HG03457 (cell line): Measurements from ENCODE around the gene GAPVD1.
"Not testable (repeated sequence)": the region's sequence is repeated elsewhere in the genome, so short reads cannot be mapped to it uniquely, and the experiment has no call there.

Experiments used
- ATAC-seq: cut with Tn5 transposase; IDR thresholded peaks from one replicate; pipeline ENCODE4 v1.9.1; 2021; ENCODE audit warnings: moderate number of reproducible peaks; ENCODE audit not compliant: unreplicated experiment

Gene GAPVD1, protein sequence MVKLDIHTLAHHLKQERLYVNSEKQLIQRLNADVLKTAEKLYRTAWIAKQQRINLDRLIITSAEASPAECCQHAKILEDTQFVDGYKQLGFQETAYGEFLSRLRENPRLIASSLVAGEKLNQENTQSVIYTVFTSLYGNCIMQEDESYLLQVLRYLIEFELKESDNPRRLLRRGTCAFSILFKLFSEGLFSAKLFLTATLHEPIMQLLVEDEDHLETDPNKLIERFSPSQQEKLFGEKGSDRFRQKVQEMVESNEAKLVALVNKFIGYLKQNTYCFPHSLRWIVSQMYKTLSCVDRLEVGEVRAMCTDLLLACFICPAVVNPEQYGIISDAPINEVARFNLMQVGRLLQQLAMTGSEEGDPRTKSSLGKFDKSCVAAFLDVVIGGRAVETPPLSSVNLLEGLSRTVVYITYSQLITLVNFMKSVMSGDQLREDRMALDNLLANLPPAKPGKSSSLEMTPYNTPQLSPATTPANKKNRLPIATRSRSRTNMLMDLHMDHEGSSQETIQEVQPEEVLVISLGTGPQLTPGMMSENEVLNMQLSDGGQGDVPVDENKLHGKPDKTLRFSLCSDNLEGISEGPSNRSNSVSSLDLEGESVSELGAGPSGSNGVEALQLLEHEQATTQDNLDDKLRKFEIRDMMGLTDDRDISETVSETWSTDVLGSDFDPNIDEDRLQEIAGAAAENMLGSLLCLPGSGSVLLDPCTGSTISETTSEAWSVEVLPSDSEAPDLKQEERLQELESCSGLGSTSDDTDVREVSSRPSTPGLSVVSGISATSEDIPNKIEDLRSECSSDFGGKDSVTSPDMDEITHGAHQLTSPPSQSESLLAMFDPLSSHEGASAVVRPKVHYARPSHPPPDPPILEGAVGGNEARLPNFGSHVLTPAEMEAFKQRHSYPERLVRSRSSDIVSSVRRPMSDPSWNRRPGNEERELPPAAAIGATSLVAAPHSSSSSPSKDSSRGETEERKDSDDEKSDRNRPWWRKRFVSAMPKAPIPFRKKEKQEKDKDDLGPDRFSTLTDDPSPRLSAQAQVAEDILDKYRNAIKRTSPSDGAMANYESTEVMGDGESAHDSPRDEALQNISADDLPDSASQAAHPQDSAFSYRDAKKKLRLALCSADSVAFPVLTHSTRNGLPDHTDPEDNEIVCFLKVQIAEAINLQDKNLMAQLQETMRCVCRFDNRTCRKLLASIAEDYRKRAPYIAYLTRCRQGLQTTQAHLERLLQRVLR (N-terminal part only)

GRCh38 chr9:125261501-125262293 lies at the start of gene GAPVD1:
TSS of gene GAPVD1 (plus strand) at chr9:125261826. CDS start at chr9:125298922, 37,096 bp downstream.
- peak; percentile 83 for ATAC-seq

- no peak for ATAC-seq
Observed at GRCh38 chr9:125214186-125214585, 47.4 kb upstream of the GAPVD1 start.

DNA sequence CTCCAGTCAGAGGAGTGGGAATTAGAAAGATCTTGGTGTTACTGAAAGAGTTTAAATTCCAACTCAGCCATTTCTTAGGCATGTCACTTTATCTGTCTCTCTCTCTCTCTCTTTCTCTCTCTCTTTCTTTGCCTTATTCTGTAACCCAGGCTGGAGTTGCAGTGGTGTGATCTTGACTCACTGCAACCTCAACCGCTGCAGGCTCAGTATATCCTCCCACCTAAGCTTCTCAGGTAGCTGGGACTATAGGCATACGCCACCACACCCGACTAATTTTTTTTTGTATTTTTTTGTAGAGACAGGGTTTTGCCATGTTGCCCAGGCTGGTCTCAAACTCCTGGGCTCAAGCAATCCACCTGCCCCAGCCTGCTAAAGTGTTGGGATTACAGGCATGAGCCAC lies 43.0 kb upstream of the GAPVD1 start:
- no peak for ATAC-seq

DNA sequence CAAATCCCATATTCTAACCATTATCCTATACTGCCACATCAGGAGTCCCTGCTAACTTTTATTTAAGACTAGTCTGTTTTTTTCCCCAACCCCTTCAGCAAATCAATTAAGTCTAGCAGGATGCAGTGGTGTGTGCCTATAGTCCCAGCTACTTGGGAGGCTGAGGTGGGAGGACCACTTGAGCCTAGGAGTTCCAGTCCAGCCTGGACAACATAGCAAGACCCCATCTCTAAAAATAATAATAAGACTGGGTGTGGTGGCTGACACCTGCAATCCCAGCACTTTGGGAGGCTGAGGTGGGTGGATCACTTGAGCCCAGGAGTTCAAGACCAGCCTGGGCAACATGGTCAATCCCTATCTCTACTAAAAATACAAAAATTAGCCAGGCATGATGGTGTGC lies 36.8 kb upstream of the GAPVD1 start:
- ATAC-seq, result not testable (repeated sequence)

- ATAC-seq, result no peak
Observed at GRCh38 chr9:125227761-125228160, 33.9 kb upstream of the GAPVD1 start.

- no peak for ATAC-seq
Observed at GRCh38 chr9:125233678-125234077, 27.9 kb upstream of the GAPVD1 start.

DNA sequence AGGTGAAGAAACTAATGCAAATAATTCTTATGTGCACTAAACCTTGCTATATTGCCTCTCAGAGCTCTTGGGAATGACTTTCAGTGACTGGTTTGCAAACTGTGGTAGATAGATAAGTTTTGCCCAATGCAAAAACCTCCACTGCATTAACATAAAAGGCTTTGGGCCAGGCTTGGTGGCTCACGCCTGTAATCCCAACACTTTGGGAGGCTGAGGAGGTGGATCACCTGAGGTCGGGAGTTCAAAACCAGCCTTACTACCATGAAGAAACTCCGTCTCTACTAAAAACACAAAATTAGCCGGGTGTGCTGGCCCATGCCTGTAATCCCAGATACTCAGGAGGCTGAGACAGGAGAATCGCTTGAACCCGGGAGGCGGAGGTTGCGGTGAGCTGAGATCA lies 27.5 kb upstream of the GAPVD1 start:
- ATAC-seq, result not testable (repeated sequence)

DNA sequence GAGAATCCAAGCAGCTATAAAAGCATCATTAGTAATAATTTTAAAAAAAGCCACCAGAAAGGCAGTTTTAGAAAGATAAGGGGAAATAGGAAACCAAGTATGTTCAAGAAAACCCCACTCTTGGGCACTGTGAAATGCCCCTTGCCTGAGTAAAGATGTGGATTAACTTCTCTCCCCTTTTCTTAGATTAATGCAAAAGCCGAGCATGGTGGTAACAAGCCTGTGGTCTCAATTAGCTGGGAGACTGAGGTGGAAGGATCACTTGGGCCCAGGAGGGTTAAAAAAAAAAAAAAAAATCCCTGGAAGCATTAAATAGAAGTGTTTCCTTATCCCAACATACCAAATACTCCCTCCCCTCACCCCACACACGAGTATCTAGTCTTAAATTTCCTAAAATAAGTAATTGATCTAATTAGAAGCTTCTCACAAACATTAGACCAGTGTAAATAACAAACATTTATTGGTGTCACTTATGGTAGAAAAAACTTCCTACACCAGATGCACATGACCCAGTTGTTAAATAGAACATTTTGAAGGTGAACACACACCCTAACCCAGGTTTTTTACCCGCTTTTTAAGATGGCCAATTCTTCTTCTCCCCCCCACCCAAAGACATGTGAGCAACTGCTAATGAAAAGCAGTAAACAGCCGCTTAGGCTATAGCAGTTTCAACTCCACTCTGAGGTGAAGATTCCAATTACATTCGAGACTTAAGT lies 25.7 kb upstream of the GAPVD1 start:
- ATAC-seq, result no peak

DNA sequence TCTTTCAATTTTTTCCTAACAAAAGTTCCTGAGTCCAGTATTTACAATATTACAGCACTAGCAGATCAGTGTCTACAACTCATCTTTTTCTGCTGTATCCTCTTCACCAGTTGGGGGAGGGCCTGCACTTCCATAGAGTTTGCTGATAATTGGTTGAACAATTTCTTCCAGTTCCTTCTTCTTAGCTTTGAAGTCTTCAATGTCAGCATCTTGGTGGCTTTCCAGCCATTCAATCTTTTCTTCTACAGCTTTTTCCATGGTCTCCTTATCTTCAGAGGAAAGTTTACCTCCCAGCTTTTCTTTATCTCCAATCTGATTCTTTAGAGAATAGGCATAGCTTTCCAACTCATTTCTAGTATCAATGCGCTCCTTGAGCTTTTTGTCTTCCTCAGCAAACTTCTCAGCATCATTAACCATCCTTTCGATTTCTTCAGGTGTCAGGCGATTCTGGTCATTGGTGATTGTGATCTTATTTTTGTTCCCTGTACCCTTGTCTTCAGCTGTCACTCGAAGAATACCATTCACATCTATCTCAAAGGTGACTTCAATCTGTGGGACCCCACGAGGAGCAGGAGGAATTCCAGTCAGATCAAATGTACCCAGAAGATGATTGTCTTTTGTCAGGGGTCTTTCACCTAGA lies 25.0 kb upstream of the GAPVD1 start:
- ATAC-seq, result not testable (repeated sequence)

- no peak for ATAC-seq
Observed at GRCh38 chr9:125238127-125238914, 23.3 kb upstream of the GAPVD1 start.

DNA sequence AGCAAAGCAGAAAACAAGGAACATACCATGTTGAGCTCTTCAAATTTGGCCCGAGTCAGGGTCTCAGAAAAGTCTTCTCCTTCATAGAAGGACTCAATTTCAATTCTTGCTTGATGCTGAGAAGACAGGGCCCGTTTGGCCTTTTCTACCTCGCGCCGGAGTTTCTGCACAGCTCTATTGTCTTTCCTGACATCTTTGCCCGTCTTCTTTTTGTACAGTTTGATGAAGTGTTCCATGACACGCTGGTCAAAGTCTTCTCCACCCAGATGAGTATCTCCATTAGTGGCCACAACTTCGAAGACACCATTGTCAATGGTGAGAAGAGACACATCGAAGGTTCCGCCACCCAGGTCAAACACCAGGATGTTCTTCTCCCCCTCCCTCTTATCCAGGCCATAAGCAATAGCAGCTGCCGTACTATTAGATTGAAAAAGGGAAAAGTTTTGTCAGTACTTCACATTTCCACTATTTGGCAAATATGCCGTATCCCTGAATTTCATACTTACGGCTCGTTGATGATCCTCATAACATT lies 22.6 kb upstream of the GAPVD1 start:
- no peak for ATAC-seq

GRCh38 chr9:125239631-125240597 lies 21.7 kb upstream of the GAPVD1 start:
- no peak for ATAC-seq

DNA sequence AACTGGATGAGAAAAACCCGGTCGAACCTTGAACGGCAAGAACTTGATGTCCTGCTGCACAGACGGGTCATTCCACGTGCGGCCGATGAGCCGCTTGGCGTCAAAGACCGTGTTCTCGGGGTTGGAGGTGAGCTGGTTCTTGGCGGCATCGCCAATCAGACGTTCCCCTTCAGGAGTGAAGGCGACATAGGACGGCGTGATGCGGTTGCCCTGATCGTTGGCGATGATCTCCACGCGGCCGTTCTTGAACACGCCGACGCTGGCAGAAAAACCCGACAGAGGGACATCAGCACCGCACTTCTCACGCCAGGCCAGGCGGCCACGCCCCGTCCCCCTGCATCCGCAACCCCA lies 21.0 kb upstream of the GAPVD1 start:
- ATAC-seq, result peak; percentile 18

GRCh38 chr9:125241000-125241862 lies 20.4 kb upstream of the GAPVD1 start, which contains the start of gene HSPA5:
TSS of gene HSPA5 (minus strand) at chr9:125241343. CDS start at chr9:125241126, 217 bp downstream.
- peak; percentile 83 for ATAC-seq

DNA sequence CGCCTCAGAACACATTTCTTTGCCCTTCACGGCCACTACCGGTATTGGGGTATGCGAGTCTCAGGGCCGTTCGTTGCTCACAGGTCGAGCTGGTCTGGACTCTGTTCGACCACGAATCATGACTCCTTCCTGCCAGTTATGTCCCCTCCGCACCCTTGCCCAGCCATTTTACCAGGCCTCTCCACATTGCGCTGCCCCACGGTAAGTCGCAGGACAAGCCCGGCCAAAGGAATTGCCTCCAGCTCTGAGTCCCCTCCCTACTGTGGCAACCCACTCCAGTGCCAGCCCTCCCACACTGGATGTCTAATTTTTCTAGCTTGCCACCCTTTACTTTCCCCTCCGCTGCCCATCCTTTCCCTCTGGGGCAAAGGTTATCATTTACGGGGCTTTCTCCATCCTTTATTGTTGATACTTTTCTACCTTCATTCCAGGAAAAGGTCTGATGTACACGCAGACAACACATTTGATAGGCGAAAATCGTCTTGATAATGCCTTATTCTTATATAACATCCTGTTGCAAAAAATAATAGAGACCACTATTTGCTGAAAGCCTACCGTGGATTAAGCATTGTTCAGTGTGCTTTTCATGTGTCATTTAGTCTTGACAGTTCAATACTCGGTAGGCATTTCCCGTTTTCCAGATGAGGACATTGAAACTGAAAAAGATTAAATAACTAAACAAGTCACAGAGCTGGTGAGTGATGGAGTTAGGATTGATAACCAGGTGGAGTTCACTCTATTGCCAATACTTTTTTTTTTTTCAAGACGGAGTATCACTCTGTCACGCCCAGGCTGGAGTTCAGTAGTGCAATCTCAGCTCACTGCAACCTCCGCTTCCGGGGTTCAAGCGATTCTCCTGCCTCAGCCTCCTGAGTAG lies 19.5 kb upstream of the GAPVD1 start:
- ATAC-seq, result no peak
